Psoas muscle (tissue), 8 donors: ENCODE measurements around the gene USB1. TPM values are rescaled to one million over a fixed set of nuclear protein-coding genes. Genes with fewer than 3 reads are reported as not detected.
A peak's percentile ranks its signal among the peaks of the same experiment; 100 is the strongest.

ENCODE experiments used
- ATAC-seq, 4 donors: fragments of 200-7000 bp; cut with Tn5 transposase; one replicate each; pipeline ENCODE4 v1.9.1; 2020; ENCODE audit warnings: moderate library complexity in 3 of 4, mild to moderate bottlenecking in 2 of 4
- DNase-seq, 2 donors: peaks; one replicate each; pipeline ENCODE4 v3.0.0-alpha.2; 2020
- H3K27ac ChIP-seq: fragments of 200-600 bp; one replicate; pipeline ENCODE4 v1.8.0; 2022
- H3K27me3 ChIP-seq, 3 donors: fragments of 200-600 bp in 1 of 3; one replicate each; pipeline versions ENCODE4 v1.6.1 to v1.8.0; 2013 to 2022; ENCODE audit warnings: low read length in 2 of 3, mild to moderate bottlenecking in 2 of 3, moderate library complexity in 1 of 3; ENCODE audit not compliant: insufficient read depth in 3 of 3
- H3K36me3 ChIP-seq, 2 donors: fragments of 200-600 bp in 1 of 2; one replicate each; pipeline versions ENCODE4 v1.6.1 to v1.8.0; 2013 to 2022; ENCODE audit warnings: low read depth in 1 of 2, mild to moderate bottlenecking in 1 of 2, moderate library complexity in 1 of 2; ENCODE audit not compliant: insufficient read depth in 1 of 2
- H3K4me1 ChIP-seq: fragments of 200-600 bp; one replicate; pipeline ENCODE4 v1.8.0; 2022
- H3K4me3 ChIP-seq: fragments of 200-600 bp; one replicate; pipeline ENCODE4 v1.8.0; 2022; ENCODE audit warnings: mild to moderate bottlenecking
- H3K9me3 ChIP-seq: fragments of 200-600 bp; one replicate; pipeline ENCODE4 v1.8.0; 2022
- WGBS, 3 donors: extraction: QIAGEN DNeasy Blood & Tissue Kit; methylation state at CpG; one replicate each; pipeline versions ENCODE4 v1.1.6 to v1.1.7; 2013; 5-methylcytosine and 5-hydroxymethylcytosine counted together
- intact Hi-C, 2 donors: fragments of 100-400 bp; cut with DNase I; formaldehyde crosslinking; loops; one replicate each; pipeline versions ENCODE4 v1.11.0 to v1.14.2; 2022
- polyA plus RNA-seq, 3 donors: library from polyadenylated mRNA; stranded (reverse); fragments of 200-250 nt; gene quantifications; one replicate each; pipeline ENCODE4 v1.2.3, GENCODE V29; 2013
- total RNA-seq, 4 donors: library from RNA; stranded (reverse); fragmentation: NEBNext Ultra II Directional in 2 of 4; extraction: Animal tissue kit (Norgen Biotek cat#: 25700) in 2 of 4; gene quantifications; one replicate each; pipeline versions ENCODE4 v1.2.1 to v1.2.4, GENCODE V29; 2021 to 2023
- TF ChIP-seq, protein P1 (sequence below): fragments of 200-600 bp; IDR thresholded peaks from one replicate; pipeline ENCODE4 v1.8.0; 2022; ENCODE audit warnings: antibody characterized with exemption
- donor health status: healthy with polysubstance abuse.
- donor health status: DM: no; HTN: no; CAD: no; lungs with moderate emphysema.
- donor health status: Bipolar disorder and iron deficiency.
- donor health status: healthy.
- donor health status: DM: yes; HTN: yes; CAD: no.
- donor health status: DM: no; HTN: no; CAD: no.
- donor health status: DM: no; HTN: no; CAD: no.
- donor health status: DM: yes; HTN: yes; CAD: no.

Gene USB1
- total and polyA plus RNA-seq, 7 donors = 10.1 to 30.7 (median 18.5) TPM

- DNase-seq = no peak
- Histone ChIP-seq H3K27me3 (peaks cover 0 to 1% (median 0%) of the 10 kb centered on the region in 3 donors), H3K4me1 (no peaks in the 10 kb centered on the region), H3K9me3 (no peaks in the 10 kb centered on the region), H3K4me3 (no peak overlapping the region), H3K36me3 (no peaks in the 10 kb centered on the region), H3K27ac (no peak overlapping the region)
- TF ChIP-seq, protein P1, sequence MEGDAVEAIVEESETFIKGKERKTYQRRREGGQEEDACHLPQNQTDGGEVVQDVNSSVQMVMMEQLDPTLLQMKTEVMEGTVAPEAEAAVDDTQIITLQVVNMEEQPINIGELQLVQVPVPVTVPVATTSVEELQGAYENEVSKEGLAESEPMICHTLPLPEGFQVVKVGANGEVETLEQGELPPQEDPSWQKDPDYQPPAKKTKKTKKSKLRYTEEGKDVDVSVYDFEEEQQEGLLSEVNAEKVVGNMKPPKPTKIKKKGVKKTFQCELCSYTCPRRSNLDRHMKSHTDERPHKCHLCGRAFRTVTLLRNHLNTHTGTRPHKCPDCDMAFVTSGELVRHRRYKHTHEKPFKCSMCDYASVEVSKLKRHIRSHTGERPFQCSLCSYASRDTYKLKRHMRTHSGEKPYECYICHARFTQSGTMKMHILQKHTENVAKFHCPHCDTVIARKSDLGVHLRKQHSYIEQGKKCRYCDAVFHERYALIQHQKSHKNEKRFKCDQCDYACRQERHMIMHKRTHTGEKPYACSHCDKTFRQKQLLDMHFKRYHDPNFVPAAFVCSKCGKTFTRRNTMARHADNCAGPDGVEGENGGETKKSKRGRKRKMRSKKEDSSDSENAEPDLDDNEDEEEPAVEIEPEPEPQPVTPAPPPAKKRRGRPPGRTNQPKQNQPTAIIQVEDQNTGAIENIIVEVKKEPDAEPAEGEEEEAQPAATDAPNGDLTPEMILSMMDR = no peak
- ATAC-seq = no peak
- intact Hi-C loops = no loop called here
- 75 to 80% (median 80%) methylated on average over 8 of the region's 8 CpGs for WGBS, 3 donors
Observed at GRCh38 chr16:57959121-57959520, 42.1 kb upstream of the USB1 start.

DNA sequence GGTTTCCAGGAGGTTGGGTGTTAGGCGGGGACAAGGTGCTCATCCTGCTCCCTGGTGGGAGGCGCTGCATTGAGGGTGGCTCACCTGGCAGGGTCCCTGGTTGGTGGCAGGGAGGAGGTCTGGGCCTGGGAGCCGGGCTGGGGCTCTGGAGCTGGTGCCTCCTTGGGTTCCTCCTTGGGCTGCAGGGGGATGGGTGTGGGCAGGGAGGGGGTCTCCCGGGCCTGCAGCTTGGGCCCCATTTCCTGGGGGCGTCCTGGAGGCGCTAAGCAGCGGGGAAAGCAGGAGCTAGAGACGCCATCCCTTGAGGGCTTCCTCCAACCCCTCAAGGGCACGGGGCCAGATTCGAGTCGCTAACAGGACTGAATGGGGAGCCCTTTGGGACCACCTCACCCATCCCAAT lies 41.4 kb upstream of the USB1 start:
- peaks cover 0 to 1% (median 0%) of the 10 kb centered on the region in 3 donors for H3K27me3 ChIP-seq
- DNase-seq = no peak
- no peak for ATAC-seq
- H3K27ac ChIP-seq = no peak overlapping the region
- 81 to 88% (median 82%) methylated on average over 9 to 11 of the region's 11 CpGs for WGBS, 3 donors
- TF ChIP-seq, protein P1 = no peak
- no peaks in the 10 kb centered on the region for H3K4me1 ChIP-seq
- no peak overlapping the region for H3K4me3 ChIP-seq
- H3K36me3 ChIP-seq = no peaks in the 10 kb centered on the region
- intact Hi-C loops = no loop called here
- no peaks in the 10 kb centered on the region for H3K9me3 ChIP-seq

DNA sequence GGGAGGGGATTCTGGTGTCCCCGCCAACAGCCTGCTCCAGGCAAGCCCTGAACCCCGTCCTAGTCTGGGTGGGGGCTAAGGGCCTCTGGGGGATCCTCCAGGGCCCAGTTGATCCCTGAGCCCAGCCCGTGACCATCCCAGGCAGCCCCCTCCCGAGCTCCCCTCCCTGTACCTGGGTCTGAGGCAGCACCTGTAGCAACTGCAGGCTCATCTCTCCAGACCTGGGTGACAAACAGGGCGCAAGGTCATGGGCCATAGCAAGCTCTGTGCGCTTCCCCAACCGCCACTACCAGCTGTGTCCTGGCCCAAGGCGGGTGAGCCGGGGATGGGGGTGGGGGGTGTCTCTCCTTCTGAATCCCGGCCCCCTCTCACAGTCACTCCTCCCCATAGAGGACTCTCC lies 40.9 kb upstream of the USB1 start:
- no peak overlapping the region for H3K4me3 ChIP-seq
- no peaks in the 10 kb centered on the region for H3K4me1 ChIP-seq
- peaks cover 0 to 1% (median 0%) of the 10 kb centered on the region in 3 donors for H3K27me3 ChIP-seq
- DNase-seq = no peak
- TF ChIP-seq, protein P1 = no peak
- no peak overlapping the region for H3K27ac ChIP-seq
- H3K36me3 ChIP-seq = no peaks in the 10 kb centered on the region
- intact Hi-C loops = no loop called here
- ATAC-seq = peak in 1 of 4 donors; percentile 21
- no peaks in the 10 kb centered on the region for H3K9me3 ChIP-seq
- WGBS, 3 donors = 80 to 87% (median 81%) methylated on average over 9 to 10 of the region's 10 CpGs

- ATAC-seq = no peak
Observed at GRCh38 chr16:57960826-57961472, 40.3 kb upstream of the USB1 start.

More at GRCh38 chr16:57960826-57961472, 40.3 kb upstream of the USB1 start:
- Histone ChIP-seq H3K9me3 (no peaks in the 10 kb centered on the region), H3K4me3 (no peak overlapping the region), H3K27ac (no peak overlapping the region), H3K36me3 (no peaks in the 10 kb centered on the region), H3K27me3 (peaks cover 0 to 1% (median 0%) of the 10 kb centered on the region in 3 donors), H3K4me1 (no peaks in the 10 kb centered on the region)
- DNase-seq = no peak
- WGBS, 3 donors = 87 to 91% (median 89%) methylated on average over 7 of the region's 7 CpGs
- intact Hi-C loops = no loop called here
- TF ChIP-seq, protein P1 = no peak
